Thoracic aorta (tissue), 2 donors: Measurements from ENCODE around the gene PIP5K1A. TPM values are rescaled to one million over a fixed set of nuclear protein-coding genes. Genes with fewer than 3 reads are reported as not detected.
A peak's percentile ranks its signal among the peaks of the same experiment; 100 is the strongest.
"Not testable (repeated sequence)": the region's sequence is repeated elsewhere in the genome, so short reads cannot be mapped to it uniquely, and the experiment has no call there.

ENCODE experiments used
- ATAC-seq: fragments of 150-250 bp; one replicate; pipeline ENCODE4 v1.8.0; 2017; ENCODE audit warnings: low read depth; ENCODE audit not compliant: insufficient number of reproducible peaks, low FRiP score
- DNase-seq: peaks from one replicate; pipeline ENCODE4 v3.0.0-alpha.2; 2020; ENCODE audit warnings: low spot score
- H3K27ac ChIP-seq, 2 donors: fragments of 200-600 bp; sonication (generic); 1 replicate in 1 of 2; 2 replicates in 1 of 2; pipeline ENCODE4 v1.5.1; 2016; ENCODE audit warnings: mild to moderate bottlenecking in 2 of 2, moderate library complexity in 2 of 2
- H3K27me3 ChIP-seq: fragments of 200-600 bp; sonication (generic); replicated peaks from 2 replicates; pipeline ENCODE4 v1.6.0; 2016; ENCODE audit warnings: mild to moderate bottlenecking; ENCODE audit not compliant: insufficient read depth
- H3K36me3 ChIP-seq: fragments of 200-600 bp; sonication (generic); one replicate; pipeline ENCODE4 v1.5.1; 2016
- H3K4me1 ChIP-seq, 2 donors: fragments of 200-600 bp; sonication (generic); 1 replicate in 1 of 2; 2 replicates in 1 of 2; pipeline versions ENCODE4 v1.5.1 to v1.6.0; 2016; ENCODE audit warnings: low read depth in 2 of 2, mild to moderate bottlenecking in 1 of 2; ENCODE audit not compliant: control insufficient read depth in 1 of 2
- H3K4me3 ChIP-seq: fragments of 200-600 bp; sonication (generic); 2 replicates; pipeline ENCODE4 v1.5.1; 2016; ENCODE audit warnings: mild to moderate bottlenecking
- H3K9me3 ChIP-seq: fragments of 200-600 bp; sonication (generic); 2 replicates; pipeline ENCODE4 v1.5.1; 2016
- total RNA-seq, 2 donors: library from RNA; depleted of rRNA; stranded (reverse); fragments of >200 nt; gene quantifications; one replicate each; pipeline versions ENCODE4 v1.1.0 to v1.2.3, GENCODE V29; 2016
- TF ChIP-seq, protein P1 (sequence below): fragments of 200-600 bp; sonication (generic); IDR thresholded peaks from one replicate; pipeline ENCODE4 v1.5.1; 2019; ENCODE audit warnings: antibody characterized with exemption

Gene PIP5K1A
- total RNA-seq, 2 donors from 2014 or later: 49.7 to 97.6 TPM

DNA sequence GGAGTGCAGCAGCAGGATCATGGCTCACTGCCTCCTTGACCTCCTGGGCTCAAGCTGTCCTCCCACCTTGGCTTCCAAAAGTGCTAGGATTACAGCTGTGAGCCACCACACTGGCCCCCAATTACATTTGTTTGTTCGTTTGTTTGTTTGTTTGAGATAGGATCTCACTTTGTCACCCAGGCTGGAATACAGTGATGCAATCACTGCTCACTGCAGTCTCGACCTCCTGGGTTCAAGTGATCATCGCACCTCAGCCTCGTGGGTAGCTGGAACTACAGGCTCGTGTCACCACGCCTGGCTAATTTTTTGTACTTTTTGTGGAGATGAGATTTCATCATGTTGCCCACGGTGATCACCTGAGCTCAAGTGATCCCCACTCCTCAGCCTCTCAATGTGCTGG, 6.3 kb upstream of the PIP5K1A start:
- TF ChIP-seq, protein P1, sequence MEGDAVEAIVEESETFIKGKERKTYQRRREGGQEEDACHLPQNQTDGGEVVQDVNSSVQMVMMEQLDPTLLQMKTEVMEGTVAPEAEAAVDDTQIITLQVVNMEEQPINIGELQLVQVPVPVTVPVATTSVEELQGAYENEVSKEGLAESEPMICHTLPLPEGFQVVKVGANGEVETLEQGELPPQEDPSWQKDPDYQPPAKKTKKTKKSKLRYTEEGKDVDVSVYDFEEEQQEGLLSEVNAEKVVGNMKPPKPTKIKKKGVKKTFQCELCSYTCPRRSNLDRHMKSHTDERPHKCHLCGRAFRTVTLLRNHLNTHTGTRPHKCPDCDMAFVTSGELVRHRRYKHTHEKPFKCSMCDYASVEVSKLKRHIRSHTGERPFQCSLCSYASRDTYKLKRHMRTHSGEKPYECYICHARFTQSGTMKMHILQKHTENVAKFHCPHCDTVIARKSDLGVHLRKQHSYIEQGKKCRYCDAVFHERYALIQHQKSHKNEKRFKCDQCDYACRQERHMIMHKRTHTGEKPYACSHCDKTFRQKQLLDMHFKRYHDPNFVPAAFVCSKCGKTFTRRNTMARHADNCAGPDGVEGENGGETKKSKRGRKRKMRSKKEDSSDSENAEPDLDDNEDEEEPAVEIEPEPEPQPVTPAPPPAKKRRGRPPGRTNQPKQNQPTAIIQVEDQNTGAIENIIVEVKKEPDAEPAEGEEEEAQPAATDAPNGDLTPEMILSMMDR: no peak
- H3K9me3 ChIP-seq: no peaks in the 10 kb centered on the region
- DNase-seq: no peak
- peaks cover 22 to 30% of the 10 kb centered on the region in 2 donors for H3K4me1 ChIP-seq
- no peak overlapping the region for H3K27ac ChIP-seq
- ATAC-seq: no peak
- H3K36me3 ChIP-seq: no peaks in the 10 kb centered on the region
- H3K4me3 ChIP-seq: no peak overlapping the region
- H3K27me3 ChIP-seq: no peaks in the 10 kb centered on the region

- TF ChIP-seq, protein P1: no peak
- ATAC-seq (no peak), DNase-seq (no peak)
- Histone ChIP-seq H3K27ac (no peak overlapping the region), H3K36me3 (no peaks in the 10 kb centered on the region), H3K4me1 (peaks cover 17 to 24% of the 10 kb centered on the region in 2 donors), H3K9me3 (no peaks in the 10 kb centered on the region), H3K4me3 (no peak overlapping the region), H3K27me3 (no peaks in the 10 kb centered on the region)
Measured at GRCh38 chr1:151193304-151193703, 5.0 kb upstream of the PIP5K1A start.

DNA sequence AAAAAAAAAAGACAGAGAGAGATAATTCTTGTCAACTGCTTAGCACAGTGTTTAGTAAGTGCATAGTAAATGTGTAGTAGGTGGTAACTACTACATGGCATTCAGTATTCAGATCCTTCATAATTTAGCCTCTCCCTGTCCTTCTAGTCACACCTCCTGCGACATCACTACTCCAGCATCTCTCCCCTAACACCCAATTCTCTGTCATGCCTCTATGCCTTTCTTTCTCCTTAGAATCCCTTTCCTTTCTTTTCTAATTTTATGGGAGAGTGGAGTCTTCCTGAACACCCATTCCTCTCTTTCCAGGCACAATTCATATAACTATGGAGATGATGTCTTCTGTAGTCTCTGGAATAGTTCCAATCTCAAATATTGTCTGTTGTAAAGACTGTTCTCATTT, 4.5 kb upstream of the PIP5K1A start:
- Histone ChIP-seq H3K9me3 (no peaks in the 10 kb centered on the region), H3K36me3 (no peaks in the 10 kb centered on the region), H3K27me3 (no peaks in the 10 kb centered on the region), H3K4me1 (peaks cover 11 to 19% of the 10 kb centered on the region in 2 donors), H3K4me3 (no peak overlapping the region), H3K27ac (no peak overlapping the region)
- ATAC-seq (no peak), DNase-seq (no peak)
- TF ChIP-seq, protein P1: no peak

GRCh38 chr1:151194894-151195594, 3.3 kb upstream of the PIP5K1A start:
- not testable (repeated sequence) for H3K27ac ChIP-seq, ATAC-seq, H3K9me3 ChIP-seq, H3K36me3 ChIP-seq, H3K4me3 ChIP-seq, H3K27me3 ChIP-seq
- H3K4me1 ChIP-seq: peaks cover 8 to 22% of the 10 kb centered on the region in 2 donors
- DNase-seq: peak; percentile 49

DNA sequence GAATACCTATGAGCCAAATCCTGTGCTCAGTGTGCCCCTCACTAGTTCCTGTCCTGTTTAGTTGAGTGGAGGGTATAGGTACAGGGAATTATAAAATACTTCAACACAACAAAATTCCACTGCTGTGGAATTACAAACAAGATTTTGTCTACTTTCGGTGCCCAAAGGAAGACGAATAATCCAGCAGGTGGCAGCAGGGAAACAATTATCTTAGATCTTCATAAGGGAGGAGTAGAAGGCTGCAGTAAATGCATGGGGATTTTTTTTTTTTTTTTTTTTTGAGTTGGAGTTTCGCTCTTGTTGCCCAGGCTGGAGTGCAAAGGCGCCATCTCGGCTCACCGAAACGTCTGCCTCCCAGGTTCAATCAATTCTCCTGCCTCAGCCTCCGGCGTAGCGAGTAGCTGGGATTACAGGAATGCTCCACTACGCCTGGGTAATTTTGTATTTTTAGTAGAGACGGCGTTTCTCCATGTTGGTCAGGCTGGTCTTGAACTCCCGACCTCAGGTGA, 2.0 kb upstream of the PIP5K1A start:
- ATAC-seq (peak; percentile 11), DNase-seq (no peak)
- Histone ChIP-seq H3K9me3 (no peaks in the 10 kb centered on the region), H3K4me1 (peaks cover 9 to 20% of the 10 kb centered on the region in 2 donors), H3K27me3 (no peaks in the 10 kb centered on the region), H3K36me3 (no peaks in the 10 kb centered on the region), H3K27ac (peak overlapping the region; percentile 53 to 55), H3K4me3 (peak overlapping the region; percentile 47)
- TF ChIP-seq, protein P1: peak; percentile 37
